ENCODE measurements around the gene S100A8.

DNA sequence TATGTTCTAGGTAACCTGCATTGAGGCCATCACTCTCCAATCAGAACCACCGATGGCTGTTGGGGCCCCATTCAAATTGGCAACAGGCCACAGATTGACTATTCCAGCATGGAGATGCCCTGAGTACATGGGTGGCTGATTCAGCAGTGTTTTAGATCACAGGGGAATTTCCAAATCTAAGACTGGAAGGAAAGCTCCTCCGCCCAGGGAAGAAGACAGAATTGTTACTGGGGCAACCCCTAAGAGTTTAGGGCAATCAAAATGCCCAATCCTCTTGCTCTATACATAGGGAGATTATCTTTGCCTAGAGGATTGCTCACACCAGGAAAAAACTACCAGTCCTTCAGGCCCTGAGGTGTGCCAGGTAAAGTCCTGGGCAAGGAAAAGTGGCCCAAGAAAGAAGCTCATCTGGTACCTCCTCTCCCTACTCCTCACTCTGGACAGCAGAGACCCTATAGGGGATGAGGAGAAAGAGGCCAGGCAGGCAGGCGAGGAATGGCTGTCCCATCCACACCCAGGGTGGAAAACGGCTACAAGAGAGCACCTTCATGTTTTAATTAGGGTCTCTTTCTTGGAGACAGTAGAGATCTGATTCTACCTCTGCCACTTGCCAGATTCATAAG, 5.8 kb downstream of the S100A8 start:
- no peak for TF ChIP-seq CTCF (IDR thresholded peaks at IDR 0.05)
- TF ChIP-seq POLR2A (IDR thresholded peaks at IDR 0.05), result no peak
- TF ChIP-seq POLR2AphosphoS5 (IDR thresholded peaks at IDR 0.05), result no peak
- no peak for TF ChIP-seq EP300 (IDR thresholded peaks at IDR 0.05; ENCODE audit: low read depth)
